BE2C (cell line): ENCODE measurements around the gene KRTAP10-2.
"Not testable (repeated sequence)": the region's sequence is repeated elsewhere in the genome, so short reads cannot be mapped to it uniquely, and the experiment has no call there.

Experiments
- DNase-seq: peaks from one replicate; pipeline ENCODE4 v3.0.0-alpha.2; 2020
- H3K27me3 ChIP-seq: fragments of 250-450 bp; sonication (Bioruptor Pico); 2 replicates; pipeline ENCODE4 v1.5.1; 2020; ENCODE audit warnings: mild to moderate bottlenecking
- H3K36me3 ChIP-seq: fragments of 250-450 bp; sonication (Bioruptor Pico); 2 replicates; pipeline ENCODE4 v1.5.1; 2020; ENCODE audit warnings: mild to moderate bottlenecking
- H3K4me1 ChIP-seq: fragments of 250-450 bp; sonication (Bioruptor Pico); 2 replicates; pipeline ENCODE4 v1.5.1; 2020
- H3K4me3 ChIP-seq: 2 replicates; pipeline ENCODE4 v1.5.1; 2011; ENCODE audit warnings: low read depth, low read length
- H3K9me3 ChIP-seq: fragments of 250-450 bp; sonication (Bioruptor Pico); 2 replicates; pipeline ENCODE4 v1.5.1; 2020
- TF ChIP-seq, protein P1 (sequence below): IDR thresholded peaks from 2 replicates; pipeline ENCODE4 v1.5.1; 2012; ENCODE audit warnings: mild to moderate bottlenecking, low read depth, low read length

The KRTAP10-2 gene

DNA sequence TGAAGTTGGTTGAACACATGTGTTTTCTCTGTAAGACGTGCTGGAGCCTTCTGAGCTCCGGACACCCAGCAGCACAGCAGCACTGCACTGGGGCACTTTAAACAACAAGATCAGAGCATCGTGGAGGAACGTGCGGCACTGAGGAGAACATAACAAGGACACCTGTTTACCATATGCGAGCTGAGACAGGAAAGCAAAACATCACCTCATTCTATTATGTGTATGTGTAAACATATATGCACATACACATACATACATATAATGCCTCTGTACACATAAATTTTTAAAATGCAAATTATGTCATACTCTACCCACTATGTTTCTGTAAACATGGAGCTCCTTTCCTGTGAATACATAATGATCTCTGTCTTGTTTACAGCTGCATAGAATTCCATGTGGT is 44.2 kb upstream of the KRTAP10-2 start:
- peaks cover 52% of the 10 kb centered on the region for H3K27me3 ChIP-seq
- TF ChIP-seq, protein P1, sequence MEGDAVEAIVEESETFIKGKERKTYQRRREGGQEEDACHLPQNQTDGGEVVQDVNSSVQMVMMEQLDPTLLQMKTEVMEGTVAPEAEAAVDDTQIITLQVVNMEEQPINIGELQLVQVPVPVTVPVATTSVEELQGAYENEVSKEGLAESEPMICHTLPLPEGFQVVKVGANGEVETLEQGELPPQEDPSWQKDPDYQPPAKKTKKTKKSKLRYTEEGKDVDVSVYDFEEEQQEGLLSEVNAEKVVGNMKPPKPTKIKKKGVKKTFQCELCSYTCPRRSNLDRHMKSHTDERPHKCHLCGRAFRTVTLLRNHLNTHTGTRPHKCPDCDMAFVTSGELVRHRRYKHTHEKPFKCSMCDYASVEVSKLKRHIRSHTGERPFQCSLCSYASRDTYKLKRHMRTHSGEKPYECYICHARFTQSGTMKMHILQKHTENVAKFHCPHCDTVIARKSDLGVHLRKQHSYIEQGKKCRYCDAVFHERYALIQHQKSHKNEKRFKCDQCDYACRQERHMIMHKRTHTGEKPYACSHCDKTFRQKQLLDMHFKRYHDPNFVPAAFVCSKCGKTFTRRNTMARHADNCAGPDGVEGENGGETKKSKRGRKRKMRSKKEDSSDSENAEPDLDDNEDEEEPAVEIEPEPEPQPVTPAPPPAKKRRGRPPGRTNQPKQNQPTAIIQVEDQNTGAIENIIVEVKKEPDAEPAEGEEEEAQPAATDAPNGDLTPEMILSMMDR: no peak
- H3K36me3 ChIP-seq: no peaks in the 10 kb centered on the region
- no peak for DNase-seq
- H3K4me3 ChIP-seq: no peak overlapping the region
- H3K4me1 ChIP-seq: no peaks in the 10 kb centered on the region
- H3K9me3 ChIP-seq: no peaks in the 10 kb centered on the region

DNA sequence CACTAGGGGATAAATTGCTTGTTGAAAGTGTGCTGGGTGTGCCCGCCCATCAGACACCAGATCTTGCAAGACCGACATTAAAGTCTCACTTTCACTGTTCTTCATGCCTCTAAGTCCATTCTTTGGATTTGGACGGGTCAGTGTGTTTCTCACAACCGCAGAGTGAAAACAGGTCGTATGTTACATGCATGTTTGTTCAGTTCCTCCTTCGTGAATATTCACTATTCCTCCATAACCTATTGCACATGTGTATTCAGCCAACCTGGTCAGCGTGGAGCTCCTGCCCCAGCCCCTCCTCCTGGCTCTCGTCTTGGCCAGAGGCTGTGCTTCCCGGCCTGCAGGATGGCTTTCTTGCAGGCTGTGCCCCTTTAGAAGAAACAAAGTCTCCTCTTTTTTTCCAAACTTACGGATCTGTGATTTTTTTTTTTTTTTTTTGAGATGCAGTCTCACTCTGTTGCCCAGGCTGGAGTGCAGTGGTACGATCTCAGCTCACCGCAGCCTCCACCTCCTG is 43.2 kb upstream of the KRTAP10-2 start:
- H3K4me1 ChIP-seq: no peaks in the 10 kb centered on the region
- no peaks in the 10 kb centered on the region for H3K36me3 ChIP-seq
- TF ChIP-seq, protein P1: no peak
- H3K9me3 ChIP-seq: no peaks in the 10 kb centered on the region
- no peak overlapping the region for H3K4me3 ChIP-seq
- peaks cover 46% of the 10 kb centered on the region for H3K27me3 ChIP-seq
- DNase-seq: no peak

DNA sequence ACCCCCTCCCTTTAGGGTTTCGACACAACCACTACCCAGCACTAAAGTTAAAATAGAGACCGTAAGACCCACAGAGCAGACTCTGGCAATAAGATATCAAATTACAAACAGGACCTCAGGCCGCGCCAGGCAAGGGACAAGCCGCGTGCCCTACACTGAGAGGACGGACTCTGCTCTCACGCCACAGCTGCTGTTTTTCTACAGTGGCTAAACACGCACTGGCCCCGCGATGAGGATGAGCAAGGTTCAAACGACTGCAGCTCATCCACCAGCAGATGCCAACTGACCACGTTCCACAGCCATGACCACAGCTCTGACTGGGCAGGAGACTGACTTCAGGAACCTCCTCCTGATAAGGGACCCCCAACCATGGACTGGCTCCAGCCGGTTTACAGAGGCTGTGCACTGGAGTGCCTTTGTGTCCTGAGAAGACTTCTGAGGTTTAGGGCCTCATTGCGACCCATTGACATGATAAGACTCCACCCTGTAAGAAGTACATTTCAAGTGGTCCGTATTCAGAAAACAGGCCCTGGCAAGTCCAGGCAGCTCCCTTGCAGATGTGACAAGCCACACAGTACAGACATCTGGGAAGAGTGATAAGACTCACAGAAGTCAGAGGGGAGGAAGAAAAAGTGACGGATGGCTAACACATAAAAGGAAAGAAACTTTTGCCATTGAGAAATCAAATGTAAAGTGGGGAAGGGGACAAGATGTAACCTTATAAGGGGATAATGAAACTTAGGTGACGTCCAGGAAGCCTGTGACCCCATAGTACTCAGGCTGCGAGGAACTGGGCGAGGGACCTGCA is 42.5 kb upstream of the KRTAP10-2 start:
- Histone ChIP-seq H3K4me3 (no peak overlapping the region), H3K9me3 (no peaks in the 10 kb centered on the region), H3K27me3 (peaks cover 42% of the 10 kb centered on the region), H3K36me3 (no peaks in the 10 kb centered on the region), H3K4me1 (no peaks in the 10 kb centered on the region)
- TF ChIP-seq, protein P1: no peak
- no peak for DNase-seq

DNA sequence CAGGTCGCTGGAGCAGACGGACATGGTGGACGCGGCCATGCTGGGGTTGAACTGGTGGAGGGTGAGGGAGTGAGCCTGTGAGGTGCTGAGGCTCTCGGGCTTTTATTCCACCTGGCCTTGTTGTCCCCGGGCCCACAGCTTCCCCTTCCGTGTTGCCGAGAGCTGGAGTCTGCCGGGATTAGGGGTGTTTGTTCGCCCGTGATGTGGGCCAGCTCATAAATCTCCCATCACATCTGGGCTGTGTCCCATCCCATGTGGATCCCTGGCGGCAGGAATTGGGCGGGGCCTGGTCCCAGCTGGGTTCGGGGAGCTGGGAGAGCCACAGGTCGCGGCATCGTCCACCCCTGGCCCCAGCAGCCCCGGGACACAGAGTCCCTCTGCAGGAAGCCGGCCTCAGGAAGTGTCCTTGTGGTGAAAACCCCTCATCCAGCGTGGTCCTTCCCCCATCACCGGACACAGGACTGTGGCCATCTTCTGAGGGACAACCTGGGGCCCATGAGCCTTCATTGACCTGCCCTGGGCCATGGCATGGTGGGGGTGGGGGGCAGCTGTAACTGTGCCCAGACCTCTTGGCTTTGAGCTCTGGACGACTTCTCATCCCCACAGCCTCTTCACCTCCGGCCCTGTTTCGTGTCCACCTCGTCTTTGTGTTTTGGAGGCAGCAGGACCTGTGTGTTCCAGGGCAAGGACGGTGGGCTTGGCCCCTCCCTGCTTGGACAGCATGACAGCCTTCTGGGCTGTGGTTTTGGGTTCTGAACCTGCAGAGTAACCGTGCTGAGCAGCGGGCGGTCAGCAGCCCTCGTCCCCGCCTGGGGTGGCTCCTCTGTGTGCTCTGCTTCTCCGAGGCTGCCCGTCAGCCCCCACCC is 41.4 kb upstream of the KRTAP10-2 start, which contains the start of gene KRTAP10-6:
KRTAP10-6 (minus strand) TSS at position 60 of the 866 bp plus-strand sequence; CDS start at position 39, 21 bp downstream.
- H3K4me1 ChIP-seq: no peaks in the 10 kb centered on the region
- H3K27me3 ChIP-seq: peaks cover 34% of the 10 kb centered on the region
- TF ChIP-seq, protein P1: no peak
- DNase-seq: no peak
- H3K4me3 ChIP-seq: no peak within 1 kb of the TSS
- H3K36me3 ChIP-seq: no peaks in the 10 kb centered on the region
- H3K9me3 ChIP-seq: no peaks in the 10 kb centered on the region

DNA sequence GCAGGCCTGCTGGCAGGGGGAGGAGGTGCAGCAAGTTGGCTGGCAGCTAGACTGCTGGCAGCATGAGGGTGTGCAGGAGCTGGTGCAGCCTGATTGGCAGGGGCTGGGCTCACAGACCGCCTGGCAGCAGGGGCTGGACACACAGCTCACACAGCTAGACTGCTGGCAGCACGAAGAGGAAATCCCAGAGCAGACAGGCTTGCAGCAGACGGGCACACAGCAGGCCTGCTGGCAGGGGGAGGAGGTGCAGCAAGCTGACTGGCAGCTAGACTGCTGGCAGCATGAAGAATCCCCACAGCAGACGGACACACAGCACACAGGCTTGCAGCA is 40.5 kb upstream of the KRTAP10-2 start:
- H3K9me3 ChIP-seq, H3K4me1 ChIP-seq, H3K36me3 ChIP-seq, DNase-seq, H3K4me3 ChIP-seq: not testable (repeated sequence)
- H3K27me3 ChIP-seq: peaks cover 31% of the 10 kb centered on the region

DNA sequence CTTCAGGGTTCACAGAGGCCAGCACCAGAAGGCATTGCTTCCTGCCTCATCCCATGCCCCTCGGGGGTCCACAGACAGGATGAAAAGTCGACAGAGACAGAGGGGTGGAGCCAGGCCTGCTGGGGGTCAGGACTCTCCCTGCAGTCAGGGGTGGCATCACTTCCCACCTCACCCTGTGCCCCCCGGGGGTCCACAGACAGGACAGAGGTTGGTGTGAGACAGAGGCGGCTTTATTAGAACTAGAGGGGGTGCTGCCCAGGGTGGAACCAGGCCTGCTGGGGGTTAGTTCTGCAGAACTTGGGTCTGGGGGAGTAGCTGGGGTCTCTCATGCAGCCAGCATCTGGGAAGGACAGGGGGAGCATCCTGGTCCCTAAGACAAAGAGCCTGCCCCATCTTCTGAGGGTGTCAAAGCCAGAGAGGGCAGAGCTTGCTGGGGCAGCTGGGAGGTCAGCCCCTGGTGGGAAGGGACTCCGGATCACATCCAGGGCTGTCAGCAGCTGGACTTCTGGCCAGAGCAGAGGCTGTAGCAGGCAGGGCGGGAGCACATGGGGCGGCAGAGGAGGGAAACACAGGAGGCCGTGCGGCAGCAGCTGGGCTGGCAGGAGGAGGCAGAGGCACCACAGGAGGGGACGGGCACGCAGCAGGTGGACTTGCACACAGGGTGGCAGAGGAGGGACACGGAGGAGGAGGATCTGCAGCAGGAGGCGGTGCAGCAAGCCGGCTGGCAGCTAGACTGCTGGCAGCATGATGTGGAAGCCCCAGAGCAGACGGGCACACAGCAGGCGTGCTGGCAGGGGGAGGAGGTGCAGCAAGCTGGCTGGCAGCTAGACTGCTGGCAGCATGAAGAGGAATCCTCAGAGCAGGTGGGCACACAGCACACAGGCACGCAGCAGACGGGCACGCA is 39.8 kb upstream of the KRTAP10-2 start:
- not testable (repeated sequence) for H3K9me3 ChIP-seq, H3K36me3 ChIP-seq, H3K4me3 ChIP-seq, DNase-seq, H3K4me1 ChIP-seq
- H3K27me3 ChIP-seq: peaks cover 27% of the 10 kb centered on the region
